ENCODE results near the gene TPST2. TPM values are rescaled to one million over a fixed set of nuclear protein-coding genes. Genes with fewer than 3 reads are reported as not detected.

The TPST2 gene
- total and polyA plus RNA-seq, 10 of the 15 experiments (the other 5 are each of a cell fraction or from before 2014, with no cell fraction given): 6.3 to 33.7 (median 28.4) TPM

DNA sequence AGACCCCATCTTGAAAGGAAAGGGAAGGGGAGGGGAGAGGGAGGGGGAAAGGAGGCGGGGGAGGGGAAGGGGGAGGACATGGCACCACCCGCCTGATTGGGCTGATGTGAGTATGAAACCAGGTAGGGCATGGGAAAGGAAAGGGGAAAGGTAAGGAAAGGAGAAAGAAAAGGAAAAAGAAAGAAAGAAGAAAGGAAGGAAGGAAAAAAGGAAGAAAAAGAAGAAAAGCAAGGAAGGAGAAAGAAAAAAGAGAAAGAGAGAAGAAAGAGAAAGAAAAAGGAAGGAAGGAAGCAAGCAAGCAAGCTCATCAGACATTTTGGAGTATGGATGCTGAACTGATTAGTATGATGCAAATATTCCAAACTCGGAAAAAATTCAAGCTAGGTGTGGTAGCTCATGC is 41.6 kb downstream of the TPST2 start:
- no peaks in the 10 kb centered on the region for H3K27me3 ChIP-seq (replicated peaks in 1 of 2; ENCODE audit: control insufficient read depth in 2 of 2, insufficient read depth in 2 of 2, low read length in 1 of 2)
- FAIRE-seq: no peak
- no peaks in the 10 kb centered on the region for H4K20me1 ChIP-seq (ENCODE audit: control insufficient read depth, insufficient read depth)
- H3K4me2 ChIP-seq (ENCODE audit: control insufficient read depth, insufficient read depth): no peak overlapping the region
- H3K4me1 ChIP-seq (ENCODE audit: control insufficient read depth, insufficient read depth, low read length): no peaks in the 10 kb centered on the region
- RAD21 ChIA-PET (ENCODE audit: unreplicated experiment): no interaction called here
- H3K36me3 ChIP-seq (ENCODE audit: control insufficient read depth in 2 of 2, insufficient read depth in 2 of 2, low read length in 1 of 2): no peaks in the 10 kb centered on the region; a peak in 1 of 4 replicates
- CTCF ChIA-PET: no interaction called here
- no peak for DNase-seq (ENCODE audit: low read depth, low spot score)
- in situ Hi-C loops (cut with MboI) (no loop called here), intact Hi-C loops (cut with micrococcal nuclease; ENCODE audit: unreplicated experiment) (no loop called here)
- H3K79me2 ChIP-seq (ENCODE audit: control insufficient read depth, insufficient read depth, low read length): no peaks in the 10 kb centered on the region
- TF ChIP-seq, protein P1, sequence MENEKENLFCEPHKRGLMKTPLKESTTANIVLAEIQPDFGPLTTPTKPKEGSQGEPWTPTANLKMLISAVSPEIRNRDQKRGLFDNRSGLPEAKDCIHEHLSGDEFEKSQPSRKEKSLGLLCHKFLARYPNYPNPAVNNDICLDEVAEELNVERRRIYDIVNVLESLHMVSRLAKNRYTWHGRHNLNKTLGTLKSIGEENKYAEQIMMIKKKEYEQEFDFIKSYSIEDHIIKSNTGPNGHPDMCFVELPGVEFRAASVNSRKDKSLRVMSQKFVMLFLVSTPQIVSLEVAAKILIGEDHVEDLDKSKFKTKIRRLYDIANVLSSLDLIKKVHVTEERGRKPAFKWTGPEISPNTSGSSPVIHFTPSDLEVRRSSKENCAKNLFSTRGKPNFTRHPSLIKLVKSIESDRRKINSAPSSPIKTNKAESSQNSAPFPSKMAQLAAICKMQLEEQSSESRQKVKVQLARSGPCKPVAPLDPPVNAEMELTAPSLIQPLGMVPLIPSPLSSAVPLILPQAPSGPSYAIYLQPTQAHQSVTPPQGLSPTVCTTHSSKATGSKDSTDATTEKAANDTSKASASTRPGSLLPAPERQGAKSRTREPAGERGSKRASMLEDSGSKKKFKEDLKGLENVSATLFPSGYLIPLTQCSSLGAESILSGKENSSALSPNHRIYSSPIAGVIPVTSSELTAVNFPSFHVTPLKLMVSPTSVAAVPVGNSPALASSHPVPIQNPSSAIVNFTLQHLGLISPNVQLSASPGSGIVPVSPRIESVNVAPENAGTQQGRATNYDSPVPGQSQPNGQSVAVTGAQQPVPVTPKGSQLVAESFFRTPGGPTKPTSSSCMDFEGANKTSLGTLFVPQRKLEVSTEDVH (IDR thresholded peaks at IDR 0.05; ENCODE audit: low read depth, partially characterized antibody): no peak
- no peak for TF ChIP-seq CBFB (IDR thresholded peaks at IDR 0.05; ENCODE audit: low read depth)
- TF ChIP-seq, protein P2, sequence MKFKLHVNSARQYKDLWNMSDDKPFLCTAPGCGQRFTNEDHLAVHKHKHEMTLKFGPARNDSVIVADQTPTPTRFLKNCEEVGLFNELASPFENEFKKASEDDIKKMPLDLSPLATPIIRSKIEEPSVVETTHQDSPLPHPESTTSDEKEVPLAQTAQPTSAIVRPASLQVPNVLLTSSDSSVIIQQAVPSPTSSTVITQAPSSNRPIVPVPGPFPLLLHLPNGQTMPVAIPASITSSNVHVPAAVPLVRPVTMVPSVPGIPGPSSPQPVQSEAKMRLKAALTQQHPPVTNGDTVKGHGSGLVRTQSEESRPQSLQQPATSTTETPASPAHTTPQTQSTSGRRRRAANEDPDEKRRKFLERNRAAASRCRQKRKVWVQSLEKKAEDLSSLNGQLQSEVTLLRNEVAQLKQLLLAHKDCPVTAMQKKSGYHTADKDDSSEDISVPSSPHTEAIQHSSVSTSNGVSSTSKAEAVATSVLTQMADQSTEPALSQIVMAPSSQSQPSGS (IDR thresholded peaks at IDR 0.05; ENCODE audit: low read length): no peak
- TF ChIP-seq POLR2AphosphoS2 (IDR thresholded peaks at IDR 0.05; ENCODE audit: low read depth, low read length): no peak
- TF ChIP-seq ZNF274 (IDR thresholded peaks at IDR 0.05; ENCODE audit: insufficient read depth, insufficient read length): no peak
- TF ChIP-seq, protein P3, sequence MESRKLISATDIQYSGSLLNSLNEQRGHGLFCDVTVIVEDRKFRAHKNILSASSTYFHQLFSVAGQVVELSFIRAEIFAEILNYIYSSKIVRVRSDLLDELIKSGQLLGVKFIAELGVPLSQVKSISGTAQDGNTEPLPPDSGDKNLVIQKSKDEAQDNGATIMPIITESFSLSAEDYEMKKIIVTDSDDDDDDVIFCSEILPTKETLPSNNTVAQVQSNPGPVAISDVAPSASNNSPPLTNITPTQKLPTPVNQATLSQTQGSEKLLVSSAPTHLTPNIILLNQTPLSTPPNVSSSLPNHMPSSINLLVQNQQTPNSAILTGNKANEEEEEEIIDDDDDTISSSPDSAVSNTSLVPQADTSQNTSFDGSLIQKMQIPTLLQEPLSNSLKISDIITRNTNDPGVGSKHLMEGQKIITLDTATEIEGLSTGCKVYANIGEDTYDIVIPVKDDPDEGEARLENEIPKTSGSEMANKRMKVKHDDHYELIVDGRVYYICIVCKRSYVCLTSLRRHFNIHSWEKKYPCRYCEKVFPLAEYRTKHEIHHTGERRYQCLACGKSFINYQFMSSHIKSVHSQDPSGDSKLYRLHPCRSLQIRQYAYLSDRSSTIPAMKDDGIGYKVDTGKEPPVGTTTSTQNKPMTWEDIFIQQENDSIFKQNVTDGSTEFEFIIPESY (IDR thresholded peaks at IDR 0.05): no peak
- TF ChIP-seq HDAC2 (IDR thresholded peaks at IDR 0.05): no peak
- TF ChIP-seq SMC3 (IDR thresholded peaks at IDR 0.05; ENCODE audit: borderline replicate concordance, low read length): no peak
- BruUV-seq (replicated peaks): no TSS peak
- H3K4me3 ChIP-seq: no peak overlapping the region
- no peak overlapping the region for H2AFZ ChIP-seq (ENCODE audit: control insufficient read depth, low read depth, low read length)
- H3K27ac ChIP-seq (ENCODE audit: control insufficient read depth, insufficient read depth): no peak overlapping the region
- ATAC-seq: no peak
- no peak overlapping the region for H3K9ac ChIP-seq (ENCODE audit: control insufficient read depth, insufficient read depth, low read length)
- POLR2A ChIA-PET: interaction anchor here (0.8 kb wide), 1 partner anchor 37 kb away, joined by 3 read pairs; no protein-coding TSS in a partner anchor
- WGBS (ENCODE audit: insufficient coverage, insufficient replicate concordance, low lambda C conversion rate, missing lambda C conversion rate): 100% methylated on average over 2 of the region's 3 CpGs
- no peaks in the 10 kb centered on the region for H3K9me3 ChIP-seq (replicated peaks; ENCODE audit: control insufficient read depth, insufficient read depth, low read length)
- SMC1A ChIA-PET (ENCODE audit: uncharacterized antibody, unreplicated experiment): interaction anchor here (0.7 kb wide), 1 partner anchor 102 kb away, joined by 3 read pairs; no protein-coding TSS in a partner anchor
